Lower leg skin (tissue), 3 donors: ENCODE results near the gene EDN1.

Experiments
- POLR2A ChIP-seq, 2 donors: fragments of 450-650 bp; IDR thresholded peaks; one replicate each; pipeline ENCODE4 v1.6.1; 2016 to 2017; ENCODE audit warnings: antibody characterized with exemption in 2 of 2, mild to moderate bottlenecking in 1 of 2, moderate library complexity in 1 of 2
- TF ChIP-seq, protein P1 (sequence below), 3 donors: fragments of 450-650 bp; IDR thresholded peaks; one replicate each; pipeline ENCODE4 v1.5.1; 2016; ENCODE audit warnings: antibody characterized with exemption in 3 of 3, mild to moderate bottlenecking in 3 of 3, moderate library complexity in 2 of 3

DNA sequence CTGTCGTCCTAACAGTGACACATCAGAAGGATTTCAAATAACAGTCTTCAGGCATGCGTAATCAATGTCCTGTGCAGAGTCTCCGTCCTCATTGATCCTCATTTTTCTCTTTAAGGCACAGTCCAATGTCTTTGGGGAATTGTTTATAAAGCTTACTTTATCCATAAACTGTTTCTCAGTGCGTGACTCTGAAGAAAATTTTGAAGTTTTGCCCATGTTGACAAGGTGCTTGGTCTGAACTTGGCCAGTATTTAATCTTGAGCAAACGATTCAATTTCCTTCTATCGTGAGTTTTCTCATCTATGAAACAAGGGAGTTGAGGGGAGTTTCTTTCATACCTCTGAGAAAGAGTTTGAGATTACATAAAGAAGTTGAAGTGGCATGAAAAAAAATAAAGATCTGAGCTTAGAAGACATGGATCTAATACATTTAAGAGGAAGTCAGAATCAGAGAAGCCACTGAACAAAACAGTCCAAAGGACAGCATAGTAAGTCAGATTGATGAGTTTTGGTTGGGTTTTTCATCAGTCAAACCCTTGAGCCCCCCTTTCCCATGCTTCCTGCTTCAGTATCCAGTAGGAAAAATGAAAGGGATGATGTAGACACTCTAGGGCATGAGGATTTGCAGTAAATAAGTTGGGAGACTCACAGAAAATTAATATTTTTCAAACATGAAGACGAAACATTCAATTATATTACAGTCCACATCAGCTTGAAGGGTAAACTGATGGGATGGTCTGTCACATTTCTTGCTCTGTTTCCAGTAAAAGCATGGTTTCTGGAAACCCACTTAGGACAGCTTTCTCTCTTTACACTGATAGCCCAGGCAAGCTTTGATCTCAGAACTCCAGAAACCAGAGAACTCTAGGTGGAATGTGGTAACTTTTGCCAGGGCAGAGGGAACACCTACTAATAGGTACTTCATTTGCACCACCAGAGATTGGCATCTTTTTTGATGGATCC, 8.1 kb downstream of the EDN1 start:
- TF ChIP-seq, protein P1, sequence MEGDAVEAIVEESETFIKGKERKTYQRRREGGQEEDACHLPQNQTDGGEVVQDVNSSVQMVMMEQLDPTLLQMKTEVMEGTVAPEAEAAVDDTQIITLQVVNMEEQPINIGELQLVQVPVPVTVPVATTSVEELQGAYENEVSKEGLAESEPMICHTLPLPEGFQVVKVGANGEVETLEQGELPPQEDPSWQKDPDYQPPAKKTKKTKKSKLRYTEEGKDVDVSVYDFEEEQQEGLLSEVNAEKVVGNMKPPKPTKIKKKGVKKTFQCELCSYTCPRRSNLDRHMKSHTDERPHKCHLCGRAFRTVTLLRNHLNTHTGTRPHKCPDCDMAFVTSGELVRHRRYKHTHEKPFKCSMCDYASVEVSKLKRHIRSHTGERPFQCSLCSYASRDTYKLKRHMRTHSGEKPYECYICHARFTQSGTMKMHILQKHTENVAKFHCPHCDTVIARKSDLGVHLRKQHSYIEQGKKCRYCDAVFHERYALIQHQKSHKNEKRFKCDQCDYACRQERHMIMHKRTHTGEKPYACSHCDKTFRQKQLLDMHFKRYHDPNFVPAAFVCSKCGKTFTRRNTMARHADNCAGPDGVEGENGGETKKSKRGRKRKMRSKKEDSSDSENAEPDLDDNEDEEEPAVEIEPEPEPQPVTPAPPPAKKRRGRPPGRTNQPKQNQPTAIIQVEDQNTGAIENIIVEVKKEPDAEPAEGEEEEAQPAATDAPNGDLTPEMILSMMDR (IDR thresholded peaks at IDR 0.05): no peak
- no peak for TF ChIP-seq POLR2A (IDR thresholded peaks at IDR 0.05)
